HepG2 (cell line): ENCODE measurements around the gene TMEM187. TPM values are rescaled to one million over a fixed set of nuclear protein-coding genes. Genes with fewer than 3 reads are reported as not detected.

Experiments used
- CC2D1A ChIP-seq: sonication (generic); formaldehyde crosslinking; IDR thresholded peaks from 2 replicates; pipeline ENCODE4 v1.8.1; 2023; ENCODE audit warnings: mild to moderate bottlenecking, missing genetic modification reagents
- CREM ChIP-seq, 2 experiments: sonication (generic) in 1 of 2; formaldehyde crosslinking in 1 of 2; IDR thresholded peaks; 2 replicates each; pipeline versions ENCODE4 v1.4.0 to v1.6.1; 2016 to 2020; ENCODE audit warnings: antibody characterized with exemption in 1 of 2, mild to moderate bottlenecking in 1 of 2, missing genetic modification reagents in 1 of 2
- HDAC1 ChIP-seq: sonication (generic); formaldehyde crosslinking; IDR thresholded peaks from 2 replicates; pipeline ENCODE4 v1.5.1; 2020; ENCODE audit warnings: mild to moderate bottlenecking, missing genetic modification reagents
- HNF1A ChIP-seq, 2 experiments: sonication (generic) in 1 of 2; formaldehyde crosslinking in 1 of 2; IDR thresholded peaks; 2 replicates each; pipeline versions ENCODE4 v1.4.0 to v1.6.1; 2016 to 2020; ENCODE audit warnings: borderline replicate concordance in 1 of 2, low read depth in 1 of 2, mild to moderate bottlenecking in 1 of 2, missing genetic modification reagents in 1 of 2
- NPAS2 ChIP-seq: sonication (generic); formaldehyde crosslinking; IDR thresholded peaks from 2 replicates; pipeline ENCODE4 v1.8.0; 2022; ENCODE audit warnings: mild to moderate bottlenecking, missing genetic modification reagents, borderline replicate concordance
- RFX3 ChIP-seq: IDR thresholded peaks from 2 replicates; pipeline ENCODE4 v1.6.1; 2016; ENCODE audit warnings: missing biosample characterization, missing genetic modification reagents
- SCMH1 ChIP-seq: sonication (generic); formaldehyde crosslinking; IDR thresholded peaks from 2 replicates; pipeline ENCODE4 v1.9.0; 2021; ENCODE audit warnings: missing genetic modification reagents, mild to moderate bottlenecking, borderline replicate concordance
- TFAP4 ChIP-seq: sonication (generic); IDR thresholded peaks from 2 replicates; pipeline ENCODE4 v1.6.1; 2016; ENCODE audit warnings: low read depth, borderline replicate concordance
- ZNF138 ChIP-seq: sonication (generic); formaldehyde crosslinking; IDR thresholded peaks from 2 replicates; pipeline ENCODE4 v1.5.0; 2020; ENCODE audit warnings: mild to moderate bottlenecking, low read depth, missing genetic modification reagents
- ZNF232 ChIP-seq: sonication (generic); formaldehyde crosslinking; IDR thresholded peaks from 2 replicates; pipeline ENCODE4 v1.4.0; 2020; ENCODE audit warnings: missing genetic modification reagents, borderline replicate concordance
- ZNF329 ChIP-seq: sonication (generic); formaldehyde crosslinking; IDR thresholded peaks from 2 replicates; pipeline ENCODE4 v1.9.0; 2021; ENCODE audit warnings: low read depth, mild to moderate bottlenecking, missing genetic modification reagents
- ZNF577 ChIP-seq: sonication (generic); formaldehyde crosslinking; IDR thresholded peaks from 2 replicates; pipeline ENCODE4 v1.4.0; 2020; ENCODE audit warnings: mild to moderate bottlenecking, low read depth, missing genetic modification reagents, borderline replicate concordance
- ZNF770 ChIP-seq: sonication (generic); formaldehyde crosslinking; IDR thresholded peaks from 2 replicates; pipeline ENCODE4 v1.5.0; 2020; ENCODE audit warnings: mild to moderate bottlenecking, missing genetic modification reagents
- ZNF816 ChIP-seq: sonication (generic); formaldehyde crosslinking; IDR thresholded peaks from 2 replicates; pipeline ENCODE4 v1.8.0; 2022; ENCODE audit warnings: missing genetic modification reagents, mild to moderate bottlenecking, borderline replicate concordance
- polyA plus RNA-seq, 8 experiments: library from polyadenylated mRNA; depleted of rRNA in 3 of 8; stranded (reverse) in 7 of 8; unstranded in 1 of 8; fragments of >200 nt; fragmentation: Illumina TruSeq in 4 of 8; extraction: Trizol in 4 of 8; gene quantifications; 2 replicates each; pipeline versions ENCODE4 v1.2.1 to v1.2.3, GENCODE V29; 2011 to 2016; ENCODE audit warnings: low read depth in 4 of 8, missing spikeins in 1 of 8, mixed read lengths in 1 of 8; ENCODE audit not compliant: insufficient read depth in 1 of 8
- total RNA-seq, 5 experiments: library from RNA; depleted of rRNA; stranded (reverse); fragments of >200 nt; fragmentation: Illumina TruSeq; extraction: Trizol; gene quantifications; 2 replicates each; pipeline ENCODE4 v1.2.3, GENCODE V29; 2016; ENCODE audit warnings: low read depth in 1 of 5
- TF ChIP-seq, protein P1 (sequence below): sonication (generic); formaldehyde crosslinking; IDR thresholded peaks from 2 replicates; pipeline ENCODE4 v1.4.0; 2020; ENCODE audit warnings: missing genetic modification reagents
- TF ChIP-seq, protein P2 (sequence below): sonication (generic); formaldehyde crosslinking; IDR thresholded peaks from 2 replicates; pipeline ENCODE4 v1.5.1; 2020; ENCODE audit warnings: missing genetic modification reagents, mild to moderate bottlenecking, borderline replicate concordance

The TMEM187 gene
- total and polyA plus RNA-seq, 2 of the 13 experiments (the other 11 are each of a cell fraction or from before 2014, with no cell fraction given), result 2.2 to 6.2 TPM

- TF ChIP-seq HNF1A (IDR thresholded peaks at IDR 0.05; ENCODE audit: low read depth) (no peak), HNF1A (CRISPR knock-in tag; IDR thresholded peaks at IDR 0.05; ENCODE audit: borderline replicate concordance) (no peak), ZNF329 (no peak), ZNF816 (CRISPR knock-in tag) (0 out of 2 replicates have a peak, but pooled peaks have one; percentile 33), NPAS2 (CRISPR knock-in tag) (no peak), TFAP4 (no peak), ZNF138 (CRISPR knock-in tag) (no peak), HDAC1 (CRISPR knock-in tag) (peak; percentile 33), RFX3 (CRISPR knock-in tag) (no peak), ZNF770 (no peak), ZNF232 (CRISPR knock-in tag) (no peak), SCMH1 (CRISPR knock-in tag) (no peak), CC2D1A (CRISPR knock-in tag) (no peak), CREM (IDR thresholded peaks at IDR 0.05) (no peak), CREM (CRISPR knock-in tag; IDR thresholded peaks at IDR 0.05) (no peak), ZNF577 (CRISPR knock-in tag) (no peak)
- TF ChIP-seq, protein P1, sequence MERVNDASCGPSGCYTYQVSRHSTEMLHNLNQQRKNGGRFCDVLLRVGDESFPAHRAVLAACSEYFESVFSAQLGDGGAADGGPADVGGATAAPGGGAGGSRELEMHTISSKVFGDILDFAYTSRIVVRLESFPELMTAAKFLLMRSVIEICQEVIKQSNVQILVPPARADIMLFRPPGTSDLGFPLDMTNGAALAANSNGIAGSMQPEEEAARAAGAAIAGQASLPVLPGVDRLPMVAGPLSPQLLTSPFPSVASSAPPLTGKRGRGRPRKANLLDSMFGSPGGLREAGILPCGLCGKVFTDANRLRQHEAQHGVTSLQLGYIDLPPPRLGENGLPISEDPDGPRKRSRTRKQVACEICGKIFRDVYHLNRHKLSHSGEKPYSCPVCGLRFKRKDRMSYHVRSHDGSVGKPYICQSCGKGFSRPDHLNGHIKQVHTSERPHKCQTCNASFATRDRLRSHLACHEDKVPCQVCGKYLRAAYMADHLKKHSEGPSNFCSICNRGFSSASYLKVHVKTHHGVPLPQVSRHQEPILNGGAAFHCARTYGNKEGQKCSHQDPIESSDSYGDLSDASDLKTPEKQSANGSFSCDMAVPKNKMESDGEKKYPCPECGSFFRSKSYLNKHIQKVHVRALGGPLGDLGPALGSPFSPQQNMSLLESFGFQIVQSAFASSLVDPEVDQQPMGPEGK (CRISPR knock-in tag), result peak; percentile 53; the same call in 1 of the 2 replicates
- TF ChIP-seq, protein P2, sequence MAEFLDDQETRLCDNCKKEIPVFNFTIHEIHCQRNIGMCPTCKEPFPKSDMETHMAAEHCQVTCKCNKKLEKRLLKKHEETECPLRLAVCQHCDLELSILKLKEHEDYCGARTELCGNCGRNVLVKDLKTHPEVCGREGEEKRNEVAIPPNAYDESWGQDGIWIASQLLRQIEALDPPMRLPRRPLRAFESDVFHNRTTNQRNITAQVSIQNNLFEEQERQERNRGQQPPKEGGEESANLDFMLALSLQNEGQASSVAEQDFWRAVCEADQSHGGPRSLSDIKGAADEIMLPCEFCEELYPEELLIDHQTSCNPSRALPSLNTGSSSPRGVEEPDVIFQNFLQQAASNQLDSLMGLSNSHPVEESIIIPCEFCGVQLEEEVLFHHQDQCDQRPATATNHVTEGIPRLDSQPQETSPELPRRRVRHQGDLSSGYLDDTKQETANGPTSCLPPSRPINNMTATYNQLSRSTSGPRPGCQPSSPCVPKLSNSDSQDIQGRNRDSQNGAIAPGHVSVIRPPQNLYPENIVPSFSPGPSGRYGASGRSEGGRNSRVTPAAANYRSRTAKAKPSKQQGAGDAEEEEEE (CRISPR knock-in tag), result no peak
These were observed 811 bp downstream of the TMEM187 start (continued) for GRCh38 chrX:153973127-153974002.
